NCI-H524 (cell line): Measurements from ENCODE around the gene STARD10.
"Not testable (repeated sequence)": the region's sequence is repeated elsewhere in the genome, so short reads cannot be mapped to it uniquely, and the experiment has no call there.

Source experiments
- DNase-seq, 2 experiments: peaks; one replicate each; lab custom pipeline; 2025; lab: John Stamatoyannopoulos, UW

STARD10 gene

GRCh38 chr11:72807792-72808191 is 13.9 kb upstream of the STARD10 start:
- DNase-seq: no peak

- no peak for DNase-seq
Observed at GRCh38 chr11:72807021-72807693, 13.3 kb upstream of the STARD10 start.

- DNase-seq: not testable (repeated sequence)
Observed at GRCh38 chr11:72806378-72806777, 12.5 kb upstream of the STARD10 start.

- DNase-seq: no peak
Observed at GRCh38 chr11:72805216-72805615, 11.4 kb upstream of the STARD10 start.

GRCh38 chr11:72802822-72803221 is 9.0 kb upstream of the STARD10 start:
- DNase-seq: no peak

GRCh38 chr11:72799441-72799840 is 5.6 kb upstream of the STARD10 start:
- DNase-seq: no peak

- DNase-seq: no peak
Observed at GRCh38 chr11:72798361-72798760, 4.5 kb upstream of the STARD10 start.

- no peak for DNase-seq
Observed at GRCh38 chr11:72793076-72793424, 797 bp downstream of the STARD10 start.

GRCh38 chr11:72792437-72793021 is 1.3 kb downstream of the STARD10 start:
- DNase-seq: no peak

- not testable (repeated sequence) for DNase-seq
Observed at GRCh38 chr11:72791228-72791627, 2.6 kb downstream of the STARD10 start.

- DNase-seq: no peak
Observed at GRCh38 chr11:72789493-72790131, 4.2 kb downstream of the STARD10 start.

- no peak for DNase-seq
Observed at GRCh38 chr11:72788241-72788640, 5.6 kb downstream of the STARD10 start.

- peak; percentile 51 to 54 for DNase-seq
Observed at GRCh38 chr11:72787216-72788104, 6.4 kb downstream of the STARD10 start.

- DNase-seq: no peak
Observed at GRCh38 chr11:72786305-72787215, 7.3 kb downstream of the STARD10 start.

- DNase-seq: no peak
Observed at GRCh38 chr11:72784662-72785061, 9.2 kb downstream of the STARD10 start.

- no peak for DNase-seq
Observed at GRCh38 chr11:72783144-72783905, 10.5 kb downstream of the STARD10 start.

GRCh38 chr11:72782081-72782920 is 11.5 kb downstream of the STARD10 start:
- DNase-seq: peak in 1 of 2 experiments; percentile 39

GRCh38 chr11:72781313-72782080 is 12.3 kb downstream of the STARD10 start:
- DNase-seq: peak in 1 of 2 experiments; percentile 26

- DNase-seq: no peak
Observed at GRCh38 chr11:72781063-72781312, 12.9 kb downstream of the STARD10 start.
